ENCODE data around the gene PIK3R5.

- TF ChIP-seq POLR2A (IDR thresholded peaks at IDR 0.05; ENCODE audit: extremely low read depth, insufficient read length) = no peak
- no peak for TF ChIP-seq CTCF (IDR thresholded peaks at IDR 0.05; ENCODE audit: low read depth, low read length)
These were observed 93.3 kb downstream of the PIK3R5 start for GRCh38 chr17:8872036-8872704.
